ENCODE results near the gene IGSF21.
A peak's percentile ranks its signal among the peaks of the same experiment; 100 is the strongest.

IGSF21 gene

GRCh38 chr1:18107369-18108298 lies at the start of gene IGSF21:
Gene IGSF21, plus strand, starts transcription at chr1:18107798. Its CDS starts 331 bp downstream, at chr1:18108129.
- DNase-seq, result no peak
- Mint-ChIP-seq H3K36me3 (no peaks in the 10 kb centered on the region), H3K4me1 (peaks cover 5% of the 10 kb centered on the region), H3K9me3 (peaks cover 4% of the 10 kb centered on the region), H3K27ac (no peak within 1 kb of the TSS), H3K4me3 (no peak within 1 kb of the TSS), H3K27me3 (peaks cover 71% of the 10 kb centered on the region)
- CTCF ChIA-PET, result no interaction called here

- Mint-ChIP-seq H3K27ac (no peak overlapping the region), H3K36me3 (no peaks in the 10 kb centered on the region), H3K4me3 (no peak overlapping the region), H3K4me1 (no peaks in the 10 kb centered on the region), H3K27me3 (no peaks in the 10 kb centered on the region), H3K9me3 (peaks cover 5% of the 10 kb centered on the region)
- CTCF ChIA-PET, result no interaction called here
- DNase-seq, result no peak
Measured at GRCh38 chr1:18058206-18058921, 49.2 kb upstream of the IGSF21 start.

- Mint-ChIP-seq H3K9me3 (peaks cover 5% of the 10 kb centered on the region), H3K27me3 (no peaks in the 10 kb centered on the region), H3K27ac (no peak overlapping the region), H3K36me3 (no peaks in the 10 kb centered on the region), H3K4me1 (no peaks in the 10 kb centered on the region), H3K4me3 (no peak overlapping the region)
- DNase-seq, result no peak
- CTCF ChIA-PET, result no interaction called here
Measured at GRCh38 chr1:18058981-18059605, 48.5 kb upstream of the IGSF21 start.

GRCh38 chr1:18060366-18060765 lies 47.2 kb upstream of the IGSF21 start:
- DNase-seq, result no peak
- no peaks in the 10 kb centered on the region for H3K36me3 Mint-ChIP-seq
- H3K4me1 Mint-ChIP-seq, result no peaks in the 10 kb centered on the region
- CTCF ChIA-PET, result no interaction called here
- H3K27me3 Mint-ChIP-seq, result peaks cover 6% of the 10 kb centered on the region
- no peak overlapping the region for H3K27ac Mint-ChIP-seq
- H3K4me3 Mint-ChIP-seq, result no peak overlapping the region
- H3K9me3 Mint-ChIP-seq, result peaks cover 5% of the 10 kb centered on the region

GRCh38 chr1:18062185-18062584 lies 45.4 kb upstream of the IGSF21 start:
- Mint-ChIP-seq H3K4me1 (no peaks in the 10 kb centered on the region), H3K27me3 (peaks cover 9% of the 10 kb centered on the region), H3K9me3 (peaks cover 5% of the 10 kb centered on the region), H3K27ac (no peak overlapping the region), H3K36me3 (no peaks in the 10 kb centered on the region), H3K4me3 (no peak overlapping the region)
- no peak for DNase-seq
- CTCF ChIA-PET, result no interaction called here

- Mint-ChIP-seq H3K9me3 (peaks cover 5% of the 10 kb centered on the region), H3K36me3 (no peaks in the 10 kb centered on the region), H3K27ac (no peak overlapping the region), H3K4me3 (no peak overlapping the region), H3K27me3 (peaks cover 9% of the 10 kb centered on the region), H3K4me1 (peaks cover 4% of the 10 kb centered on the region)
- CTCF ChIA-PET, result no interaction called here
- no peak for DNase-seq
Measured at GRCh38 chr1:18064534-18064933, 43.1 kb upstream of the IGSF21 start.

- no peak overlapping the region for H3K4me3 Mint-ChIP-seq
- H3K27ac Mint-ChIP-seq, result no peak overlapping the region
- H3K27me3 Mint-ChIP-seq, result peaks cover 9% of the 10 kb centered on the region
- H3K36me3 Mint-ChIP-seq, result no peaks in the 10 kb centered on the region
- DNase-seq, result no peak
- peaks cover 10% of the 10 kb centered on the region for H3K4me1 Mint-ChIP-seq
- peaks cover 2% of the 10 kb centered on the region for H3K9me3 Mint-ChIP-seq
- CTCF ChIA-PET, result no interaction called here
Measured at GRCh38 chr1:18066576-18066975, 41.0 kb upstream of the IGSF21 start.

GRCh38 chr1:18069903-18070302 lies 37.7 kb upstream of the IGSF21 start:
- Mint-ChIP-seq H3K36me3 (no peaks in the 10 kb centered on the region), H3K9me3 (no peaks in the 10 kb centered on the region), H3K27me3 (peaks cover 6% of the 10 kb centered on the region), H3K4me1 (peaks cover 10% of the 10 kb centered on the region), H3K27ac (peak overlapping the region; percentile 15), H3K4me3 (no peak overlapping the region)
- peak; percentile 38 for DNase-seq
- CTCF ChIA-PET, result no interaction called here

GRCh38 chr1:18072066-18072465 lies 35.5 kb upstream of the IGSF21 start:
- no peaks in the 10 kb centered on the region for H3K36me3 Mint-ChIP-seq
- no peak overlapping the region for H3K27ac Mint-ChIP-seq
- H3K27me3 Mint-ChIP-seq, result no peaks in the 10 kb centered on the region
- no peaks in the 10 kb centered on the region for H3K9me3 Mint-ChIP-seq
- peaks cover 10% of the 10 kb centered on the region for H3K4me1 Mint-ChIP-seq
- CTCF ChIA-PET, result no interaction called here
- no peak for DNase-seq
- H3K4me3 Mint-ChIP-seq, result no peak overlapping the region

- H3K4me3 Mint-ChIP-seq, result no peak overlapping the region
- CTCF ChIA-PET, result no interaction called here
- no peaks in the 10 kb centered on the region for H3K9me3 Mint-ChIP-seq
- DNase-seq, result no peak
- H3K27me3 Mint-ChIP-seq, result no peaks in the 10 kb centered on the region
- peaks cover 6% of the 10 kb centered on the region for H3K4me1 Mint-ChIP-seq
- no peaks in the 10 kb centered on the region for H3K36me3 Mint-ChIP-seq
- no peak overlapping the region for H3K27ac Mint-ChIP-seq
Measured at GRCh38 chr1:18073066-18073642, 34.4 kb upstream of the IGSF21 start.

- CTCF ChIA-PET, result no interaction called here
- H3K4me3 Mint-ChIP-seq, result no peak overlapping the region
- H3K27me3 Mint-ChIP-seq, result no peaks in the 10 kb centered on the region
- no peaks in the 10 kb centered on the region for H3K36me3 Mint-ChIP-seq
- no peaks in the 10 kb centered on the region for H3K9me3 Mint-ChIP-seq
- no peaks in the 10 kb centered on the region for H3K4me1 Mint-ChIP-seq
- DNase-seq, result no peak
- no peak overlapping the region for H3K27ac Mint-ChIP-seq
Measured at GRCh38 chr1:18077657-18078215, 29.9 kb upstream of the IGSF21 start.

GRCh38 chr1:18079941-18080735 lies 27.5 kb upstream of the IGSF21 start:
- Mint-ChIP-seq H3K4me1 (no peaks in the 10 kb centered on the region), H3K27me3 (no peaks in the 10 kb centered on the region)

GRCh38 chr1:18085387-18086074 lies 22.1 kb upstream of the IGSF21 start:
- Mint-ChIP-seq H3K4me3 (no peak overlapping the region), H3K4me1 (no peaks in the 10 kb centered on the region), H3K9me3 (no peaks in the 10 kb centered on the region), H3K36me3 (no peaks in the 10 kb centered on the region), H3K27ac (no peak overlapping the region), H3K27me3 (peaks cover 3% of the 10 kb centered on the region)
- DNase-seq, result no peak
- CTCF ChIA-PET, result no interaction called here

More at GRCh38 chr1:18079941-18080735, 27.5 kb upstream of the IGSF21 start:
- DNase-seq, result no peak
- H3K9me3 Mint-ChIP-seq, result no peaks in the 10 kb centered on the region
- CTCF ChIA-PET, result no interaction called here
- no peaks in the 10 kb centered on the region for H3K36me3 Mint-ChIP-seq
- H3K27ac Mint-ChIP-seq, result no peak overlapping the region
- H3K4me3 Mint-ChIP-seq, result no peak overlapping the region
